ENCODE measurements around the gene MORF4L2. TPM values are rescaled to one million over a fixed set of nuclear protein-coding genes. Genes with fewer than 3 reads are reported as not detected.

The MORF4L2 gene
- total and polyA plus RNA-seq, 2 donors (not counting 3 experiments of a cell fraction or from before 2014, with no cell fraction given): 331 to 414 TPM

DNA sequence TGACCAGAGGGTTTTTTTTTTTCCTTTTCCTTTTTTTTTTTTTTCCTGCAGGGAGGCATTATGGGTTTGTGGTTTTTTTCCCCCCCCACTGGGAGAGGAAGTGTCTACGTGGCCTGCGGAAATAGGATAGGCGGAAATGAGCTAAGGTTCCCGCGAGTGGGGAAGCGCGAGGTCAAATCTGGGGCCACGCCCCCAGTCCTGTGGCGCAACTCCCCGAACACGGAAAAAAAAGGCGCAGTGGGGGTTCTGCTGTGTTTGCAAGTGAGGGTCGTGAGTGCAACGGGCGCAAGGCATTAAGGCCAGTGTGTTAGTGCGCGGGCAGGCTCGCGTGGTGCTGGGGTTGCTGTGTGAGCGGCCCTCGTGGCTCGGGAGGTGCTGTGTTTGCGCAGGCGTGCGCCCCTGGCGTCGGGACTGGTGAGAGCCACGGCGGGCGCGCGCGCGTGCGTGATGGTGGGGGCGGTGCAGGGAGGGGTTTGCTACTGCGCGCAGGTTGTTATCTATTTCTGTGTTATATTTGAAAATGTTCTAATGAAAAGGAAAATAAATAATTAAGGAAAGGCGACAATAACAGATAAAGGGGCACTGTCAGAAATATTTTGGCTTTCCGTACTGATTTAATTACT lies 685 bp upstream of the MORF4L2 start:
- CTCF ChIA-PET: interaction anchor here (0.6 kb wide), 1 partner anchor 57 kb away, joined by 3 read pairs; no protein-coding TSS in a partner anchor
- Histone ChIP-seq H3K9ac (replicated peaks; ENCODE audit: extremely low read depth, insufficient read depth, low read length) (peak overlapping the region; percentile 99), H3K4me2 (ENCODE audit: insufficient read depth, low read length) (peak overlapping the region; percentile 81), H3K4me1 (ENCODE audit: control insufficient read depth, extremely low read depth, insufficient read depth, low read length) (peaks cover 20% of the 10 kb centered on the region), H3K9me1 (replicated peaks; ENCODE audit: control insufficient read depth, extremely low read depth, insufficient read depth, low read length) (no peaks in the 10 kb centered on the region), H3K27ac (ENCODE audit: insufficient read depth, low read depth, low read length) (peak overlapping the region; percentile 98), H3K79me2 (ENCODE audit: control insufficient read depth, insufficient read depth, low read length) (peaks cover 28% of the 10 kb centered on the region), H3K36me3 (ENCODE audit: control insufficient read depth in 2 of 2, extremely low read depth in 1 of 2, insufficient read depth in 2 of 2, low read length in 2 of 2) (peaks cover 0 to 12% of the 10 kb centered on the region in 2 experiments), H3K9me3 (replicated peaks; ENCODE audit: control insufficient read depth, insufficient read depth, low read length) (no peaks in the 10 kb centered on the region), H3K27me3 (ENCODE audit: control insufficient read depth in 2 of 2, insufficient read depth in 2 of 2, low read length in 2 of 2) (no peaks in the 10 kb centered on the region), H3K4me3 (replicated peaks in 1 of 3; ENCODE audit: insufficient read depth in 1 of 3, low read depth in 1 of 3, low read length in 3 of 3) (peak overlapping the region; percentile 54 to 97 (median 85)), H4K20me1 (replicated peaks; ENCODE audit: control insufficient read depth, extremely low read depth, insufficient read depth, low read length) (no peaks in the 10 kb centered on the region), H2AFZ (ENCODE audit: low read depth, low read length) (peak overlapping the region; percentile 53)
- BruUV-seq (replicated peaks): no TSS peak
- TF ChIP-seq POLR2A (IDR thresholded peaks at IDR 0.05; ENCODE audit: low read depth, low read length): peak; percentile 42
- TF ChIP-seq GATA2 (IDR thresholded peaks at IDR 0.05; ENCODE audit: insufficient read depth, insufficient read length, low read depth, low read length): no peak
- TF ChIP-seq, protein P1, sequence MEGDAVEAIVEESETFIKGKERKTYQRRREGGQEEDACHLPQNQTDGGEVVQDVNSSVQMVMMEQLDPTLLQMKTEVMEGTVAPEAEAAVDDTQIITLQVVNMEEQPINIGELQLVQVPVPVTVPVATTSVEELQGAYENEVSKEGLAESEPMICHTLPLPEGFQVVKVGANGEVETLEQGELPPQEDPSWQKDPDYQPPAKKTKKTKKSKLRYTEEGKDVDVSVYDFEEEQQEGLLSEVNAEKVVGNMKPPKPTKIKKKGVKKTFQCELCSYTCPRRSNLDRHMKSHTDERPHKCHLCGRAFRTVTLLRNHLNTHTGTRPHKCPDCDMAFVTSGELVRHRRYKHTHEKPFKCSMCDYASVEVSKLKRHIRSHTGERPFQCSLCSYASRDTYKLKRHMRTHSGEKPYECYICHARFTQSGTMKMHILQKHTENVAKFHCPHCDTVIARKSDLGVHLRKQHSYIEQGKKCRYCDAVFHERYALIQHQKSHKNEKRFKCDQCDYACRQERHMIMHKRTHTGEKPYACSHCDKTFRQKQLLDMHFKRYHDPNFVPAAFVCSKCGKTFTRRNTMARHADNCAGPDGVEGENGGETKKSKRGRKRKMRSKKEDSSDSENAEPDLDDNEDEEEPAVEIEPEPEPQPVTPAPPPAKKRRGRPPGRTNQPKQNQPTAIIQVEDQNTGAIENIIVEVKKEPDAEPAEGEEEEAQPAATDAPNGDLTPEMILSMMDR (IDR thresholded peaks at IDR 0.05; ENCODE audit: extremely low read depth in 1 of 2, insufficient read depth in 1 of 2, low read depth in 1 of 2, low read length in 2 of 2): peak in 1 of 2 donors; percentile 54
- no peak for TF ChIP-seq FOS (IDR thresholded peaks at IDR 0.05; ENCODE audit: borderline replicate concordance, insufficient read depth, low read length)
- no peak for TF ChIP-seq EZH2 (IDR thresholded peaks at IDR 0.05; ENCODE audit: borderline replicate concordance, low read depth, low read length, severe bottlenecking)
- TF ChIP-seq, protein P2, sequence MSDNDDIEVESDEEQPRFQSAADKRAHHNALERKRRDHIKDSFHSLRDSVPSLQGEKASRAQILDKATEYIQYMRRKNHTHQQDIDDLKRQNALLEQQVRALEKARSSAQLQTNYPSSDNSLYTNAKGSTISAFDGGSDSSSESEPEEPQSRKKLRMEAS (IDR thresholded peaks at IDR 0.05; ENCODE audit: insufficient read depth, insufficient read length): peak; percentile 22
- no peak for TF ChIP-seq JUN (IDR thresholded peaks at IDR 0.05; ENCODE audit: borderline replicate concordance, insufficient read depth, insufficient read length, low read depth)
- TF ChIP-seq POLR2AphosphoS5 (IDR thresholded peaks at IDR 0.05; ENCODE audit: insufficient read depth, low read depth, low read length): no peak
- TF ChIP-seq MYC (IDR thresholded peaks at IDR 0.05; ENCODE audit: low read depth, low read length): no peak
- dilution Hi-C loops (cut with MboI; ENCODE audit: extremely low pct_ligation_motif_present, low sequenced_read_pairs) (no loop called here), intact Hi-C loops (cut with micrococcal nuclease) (loop anchor here (1.0 to 5.0 kb wide), 4 partner anchors 102 to 425 kb away; partner anchors contain the start of genes TCEAL4 and ZCCHC18)
- POLR2A ChIA-PET: interaction anchor here (0.7 kb wide), 4 partner anchors 8 to 1709 kb away, joined by 3 to 7 read pairs (median 4); partner anchors contain the start of gene TCEAL3
- no peak for DNase-seq (ENCODE audit: low read depth, low spot score)
- no peak for FAIRE-seq

Measured in endothelial cell of umbilical vein (primary cell).